Liver (tissue), 3 donors: ENCODE measurements around the gene ZFP57.

Experiments
- GABPA ChIP-seq, 2 donors: IDR thresholded peaks in 1 of 2; conservative IDR thresholded peaks in 1 of 2; 2 replicates each; pipeline ENCODE4 v1.6.1; 2016; ENCODE audit warnings: antibody characterized with exemption in 2 of 2, mild to moderate bottlenecking in 1 of 2, moderate library complexity in 1 of 2
- HNF4G ChIP-seq: IDR thresholded peaks from 2 replicates; pipeline ENCODE4 v1.6.1; 2016; ENCODE audit warnings: antibody characterized with exemption
- MAX ChIP-seq: IDR thresholded peaks from 2 replicates; pipeline ENCODE4 v1.6.1; 2016; ENCODE audit warnings: antibody characterized with exemption
- RAD21 ChIP-seq, 2 donors: IDR thresholded peaks; 2 replicates each; pipeline ENCODE4 v1.6.1; 2016; ENCODE audit warnings: antibody characterized with exemption in 2 of 2, mild to moderate bottlenecking in 2 of 2
- TF ChIP-seq, protein P1 (sequence below): fragments of 150-350 bp; IDR thresholded peaks from 2 replicates; pipeline ENCODE4 v1.5.1; 2017; ENCODE audit warnings: improper control_type of control experiment, low read depth, low read length; ENCODE audit not compliant: missing input control
- donor health status: healthy.
- donor health status: healthy.

DNA sequence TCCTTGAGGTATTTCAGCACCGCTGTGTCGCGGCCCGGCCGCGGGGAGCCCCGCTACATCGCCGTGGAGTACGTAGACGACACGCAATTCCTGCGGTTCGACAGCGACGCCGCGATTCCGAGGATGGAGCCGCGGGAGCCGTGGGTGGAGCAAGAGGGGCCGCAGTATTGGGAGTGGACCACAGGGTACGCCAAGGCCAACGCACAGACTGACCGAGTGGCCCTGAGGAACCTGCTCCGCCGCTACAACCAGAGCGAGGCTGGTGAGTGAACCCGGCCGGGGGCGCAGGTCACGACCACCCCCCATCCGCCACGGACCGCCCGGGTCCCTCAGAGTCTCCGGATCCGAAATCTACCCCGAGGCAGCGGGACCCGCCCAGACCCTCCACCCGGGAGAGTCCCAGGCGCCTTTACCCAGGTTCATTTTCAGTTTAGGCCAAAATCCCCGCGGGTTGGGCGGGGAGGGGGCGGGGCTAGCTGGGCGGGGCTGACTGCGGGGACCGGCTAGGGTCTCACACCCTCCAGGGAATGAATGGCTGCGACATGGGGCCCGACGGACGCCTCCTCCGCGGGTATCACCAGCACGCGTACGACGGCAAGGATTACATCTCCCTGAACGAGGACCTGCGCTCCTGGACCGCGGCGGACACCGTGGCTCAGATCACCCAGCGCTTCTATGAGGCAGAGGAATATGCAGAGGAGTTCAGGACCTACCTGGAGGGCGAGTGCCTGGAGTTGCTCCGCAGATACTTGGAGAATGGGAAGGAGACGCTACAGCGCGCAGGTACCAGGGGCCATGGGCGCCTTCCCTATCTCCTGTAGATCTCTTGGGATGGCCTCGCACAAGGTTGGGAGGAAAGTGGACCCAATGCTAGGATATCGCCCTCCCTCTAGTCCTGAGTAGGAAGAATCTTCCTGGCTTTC is 43.0 kb upstream of the ZFP57 start:
- TF ChIP-seq RAD21 (IDR thresholded peaks at IDR 0.05) (no peak), HNF4G (no peak), GABPA (IDR thresholded peaks at IDR 0.05 in 1 of 2, conservative IDR thresholded peaks at IDR 0.05 in 1 of 2) (no peak), MAX (no peak)
- TF ChIP-seq, protein P1, sequence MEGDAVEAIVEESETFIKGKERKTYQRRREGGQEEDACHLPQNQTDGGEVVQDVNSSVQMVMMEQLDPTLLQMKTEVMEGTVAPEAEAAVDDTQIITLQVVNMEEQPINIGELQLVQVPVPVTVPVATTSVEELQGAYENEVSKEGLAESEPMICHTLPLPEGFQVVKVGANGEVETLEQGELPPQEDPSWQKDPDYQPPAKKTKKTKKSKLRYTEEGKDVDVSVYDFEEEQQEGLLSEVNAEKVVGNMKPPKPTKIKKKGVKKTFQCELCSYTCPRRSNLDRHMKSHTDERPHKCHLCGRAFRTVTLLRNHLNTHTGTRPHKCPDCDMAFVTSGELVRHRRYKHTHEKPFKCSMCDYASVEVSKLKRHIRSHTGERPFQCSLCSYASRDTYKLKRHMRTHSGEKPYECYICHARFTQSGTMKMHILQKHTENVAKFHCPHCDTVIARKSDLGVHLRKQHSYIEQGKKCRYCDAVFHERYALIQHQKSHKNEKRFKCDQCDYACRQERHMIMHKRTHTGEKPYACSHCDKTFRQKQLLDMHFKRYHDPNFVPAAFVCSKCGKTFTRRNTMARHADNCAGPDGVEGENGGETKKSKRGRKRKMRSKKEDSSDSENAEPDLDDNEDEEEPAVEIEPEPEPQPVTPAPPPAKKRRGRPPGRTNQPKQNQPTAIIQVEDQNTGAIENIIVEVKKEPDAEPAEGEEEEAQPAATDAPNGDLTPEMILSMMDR: no peak
